H9 (cell line): ENCODE results near the gene METTL26. TPM values are rescaled to one million over a fixed set of nuclear protein-coding genes. Genes with fewer than 3 reads are reported as not detected.

Source experiments
- DNase-seq: peaks from one replicate; pipeline ENCODE4 v3.0.0-alpha.2; 2017
- H2AFZ ChIP-seq: one replicate; pipeline ENCODE4 v1.6.1; 2013; ENCODE audit warnings: mild to moderate bottlenecking, low read length, control low read depth, moderate library complexity
- H2AK5ac ChIP-seq: 2 replicates; pipeline ENCODE4 v1.6.1; 2013; ENCODE audit warnings: low read length, control low read depth, mixed read lengths; ENCODE audit not compliant: insufficient read length
- H2BK120ac ChIP-seq: one replicate; pipeline ENCODE4 v1.6.1; 2013; ENCODE audit warnings: low read depth, mild to moderate bottlenecking, low read length, control low read depth, inconsistent platforms; ENCODE audit not compliant: poor library complexity, severe bottlenecking
- H2BK12ac ChIP-seq: 2 replicates; pipeline ENCODE4 v1.6.1; 2013; ENCODE audit warnings: low read length, control low read depth, mixed read lengths, low read depth; ENCODE audit not compliant: insufficient read length
- H2BK15ac ChIP-seq: 2 replicates; pipeline ENCODE4 v1.6.1; 2013; ENCODE audit warnings: low read depth, low read length, control low read depth
- H2BK20ac ChIP-seq: one replicate; pipeline ENCODE4 v1.6.1; 2013; ENCODE audit warnings: low read depth, mild to moderate bottlenecking, low read length, control low read depth, inconsistent platforms; ENCODE audit not compliant: poor library complexity, severe bottlenecking
- H2BK5ac ChIP-seq: 2 replicates; pipeline ENCODE4 v1.6.1; 2013; ENCODE audit warnings: low read length, control low read depth, mixed read lengths; ENCODE audit not compliant: insufficient read length
- H3K14ac ChIP-seq: 2 replicates; pipeline ENCODE4 v1.6.1; 2013; ENCODE audit warnings: low read length, control low read depth; ENCODE audit not compliant: insufficient read depth
- H3K18ac ChIP-seq: 2 replicates; pipeline ENCODE4 v1.6.1; 2013; ENCODE audit warnings: low read depth, mild to moderate bottlenecking, mixed read lengths, low read length, control low read depth; ENCODE audit not compliant: insufficient read length
- H3K23ac ChIP-seq: 2 replicates; pipeline ENCODE4 v1.6.1; 2013; ENCODE audit warnings: low read length, control low read depth, mixed read lengths, low read depth; ENCODE audit not compliant: insufficient read length
- H3K23me2 ChIP-seq: 2 replicates; pipeline ENCODE4 v1.6.1; 2013; ENCODE audit warnings: low read depth, mild to moderate bottlenecking, mixed read lengths, low read length, control low read depth; ENCODE audit not compliant: insufficient read length, poor library complexity, severe bottlenecking
- H3K27ac ChIP-seq: 2 replicates; pipeline ENCODE4 v1.5.1; 2013; ENCODE audit warnings: low read length, control low read depth, mixed read lengths, low read depth; ENCODE audit not compliant: insufficient read length
- H3K27me3 ChIP-seq: 2 replicates; pipeline ENCODE4 v1.6.1; 2013; ENCODE audit warnings: low read length, control low read depth, inconsistent platforms; ENCODE audit not compliant: insufficient read depth
- H3K4ac ChIP-seq: 2 replicates; pipeline ENCODE4 v1.6.1; 2013; ENCODE audit warnings: low read depth, mild to moderate bottlenecking, control low read depth, inconsistent platforms, low read length, moderate library complexity
- H3K4me1 ChIP-seq: 2 replicates; pipeline ENCODE4 v1.6.1; 2013; ENCODE audit warnings: low read length, control low read depth, inconsistent platforms; ENCODE audit not compliant: insufficient read depth
- H3K4me2 ChIP-seq: 2 replicates; pipeline ENCODE4 v1.6.1; 2013; ENCODE audit warnings: low read length, control low read depth, mixed read lengths; ENCODE audit not compliant: insufficient read length, insufficient read depth
- H3K56ac ChIP-seq: 2 replicates; pipeline ENCODE4 v1.6.1; 2013; ENCODE audit warnings: low read depth, mild to moderate bottlenecking, mixed read lengths, low read length, control low read depth; ENCODE audit not compliant: insufficient read length
- H3K79me1 ChIP-seq: 2 replicates; pipeline ENCODE4 v1.6.1; 2013; ENCODE audit warnings: low read depth, mild to moderate bottlenecking, moderate library complexity, low read length, control low read depth, inconsistent platforms; ENCODE audit not compliant: insufficient read depth, poor library complexity, severe bottlenecking
- H3K79me2 ChIP-seq: 2 replicates; pipeline ENCODE4 v1.6.1; 2013; ENCODE audit warnings: low read length, control low read depth, inconsistent platforms; ENCODE audit not compliant: insufficient read depth
- H3K9ac ChIP-seq: 2 replicates; pipeline ENCODE4 v1.6.1; 2013; ENCODE audit warnings: low read length, control low read depth, mixed read lengths; ENCODE audit not compliant: insufficient read length; ENCODE audit errors: extremely low read depth
- H3K9me3 ChIP-seq: one replicate; pipeline ENCODE4 v1.6.1; 2013; ENCODE audit warnings: low read depth, low read length, inconsistent platforms; ENCODE audit not compliant: control insufficient read depth
- H3T11ph ChIP-seq: one replicate; pipeline ENCODE4 v1.6.1; 2013; ENCODE audit warnings: mild to moderate bottlenecking, low read length, control low read depth, inconsistent platforms
- H4K20me1 ChIP-seq: one replicate; pipeline ENCODE4 v1.6.1; 2013; ENCODE audit not compliant: control insufficient read depth, insufficient read length, insufficient read depth
- H4K5ac ChIP-seq: 2 replicates; pipeline ENCODE4 v1.6.1; 2013; ENCODE audit warnings: low read depth, mild to moderate bottlenecking, mixed read lengths, low read length, control low read depth; ENCODE audit not compliant: insufficient read length
- H4K8ac ChIP-seq: replicated peaks from 2 replicates; pipeline ENCODE4 v1.6.1; 2013; ENCODE audit warnings: low read length, control low read depth, mixed read lengths, low read depth; ENCODE audit not compliant: insufficient read length
- H4K91ac ChIP-seq: 2 replicates; pipeline ENCODE4 v1.6.1; 2013; ENCODE audit warnings: low read depth, mild to moderate bottlenecking, moderate library complexity, mixed read lengths, low read length, control low read depth; ENCODE audit not compliant: insufficient read length
- H3K27ac Mint-ChIP-seq, 3 experiments: 2 replicates in 2 of 3; 3 replicates in 1 of 3; pipeline ENCODE4 v1.8.0; 2020 to 2021; ENCODE audit warnings: mixed read lengths in 3 of 3, mild to moderate bottlenecking in 1 of 3, moderate library complexity in 1 of 3
- H3K27me3 Mint-ChIP-seq: 2 replicates; pipeline ENCODE4 v1.8.0; 2021; ENCODE audit warnings: low read depth, mild to moderate bottlenecking, moderate library complexity, mixed read lengths
- H3K36me3 Mint-ChIP-seq, 3 experiments: 2 replicates in 2 of 3; 3 replicates in 1 of 3; pipeline ENCODE4 v1.8.0; 2020 to 2021; ENCODE audit warnings: low read depth in 3 of 3, mixed read lengths in 3 of 3; ENCODE audit not compliant: insufficient read depth in 1 of 3
- H3K4me1 Mint-ChIP-seq, 2 experiments: 2 replicates each; pipeline ENCODE4 v1.8.0; 2020; ENCODE audit warnings: mixed read lengths in 2 of 2
- H3K4me3 Mint-ChIP-seq, 2 experiments: 2 replicates in 1 of 2; 3 replicates in 1 of 2; pipeline ENCODE4 v1.8.0; 2020 to 2021; ENCODE audit warnings: mild to moderate bottlenecking in 2 of 2, mixed read lengths in 2 of 2, moderate library complexity in 1 of 2
- H3K9me3 Mint-ChIP-seq, 2 experiments: 2 replicates in 1 of 2; 3 replicates in 1 of 2; pipeline ENCODE4 v1.8.0; 2020; ENCODE audit warnings: mild to moderate bottlenecking in 2 of 2, mixed read lengths in 2 of 2, moderate library complexity in 1 of 2
- WGBS: extraction: QIAGEN DNeasy Blood & Tissue Kit; methylation state at CpG from one replicate; pipeline ENCODE4 v1.1.7; 2013; ENCODE audit warnings: missing lambda C conversion rate, low lambda C conversion rate, mixed read lengths; ENCODE audit not compliant: insufficient read length; ENCODE audit errors: extremely low coverage; 5-methylcytosine and 5-hydroxymethylcytosine counted together
- total RNA-seq: library from RNA; stranded (reverse); gene quantifications from 2 replicates; pipeline ENCODE4 v1.2.1, GENCODE V29; 2021
- TF ChIP-seq, protein P1 (sequence below): fragments of 200-600 bp; sonication (generic); conservative IDR thresholded peaks from 3 replicates; pipeline ENCODE4 v1.8.0; 2021; ENCODE audit warnings: antibody characterized with exemption, mild to moderate bottlenecking

Gene METTL26
- total RNA-seq, 1 experiment from 2014 or later = 108 TPM

DNA sequence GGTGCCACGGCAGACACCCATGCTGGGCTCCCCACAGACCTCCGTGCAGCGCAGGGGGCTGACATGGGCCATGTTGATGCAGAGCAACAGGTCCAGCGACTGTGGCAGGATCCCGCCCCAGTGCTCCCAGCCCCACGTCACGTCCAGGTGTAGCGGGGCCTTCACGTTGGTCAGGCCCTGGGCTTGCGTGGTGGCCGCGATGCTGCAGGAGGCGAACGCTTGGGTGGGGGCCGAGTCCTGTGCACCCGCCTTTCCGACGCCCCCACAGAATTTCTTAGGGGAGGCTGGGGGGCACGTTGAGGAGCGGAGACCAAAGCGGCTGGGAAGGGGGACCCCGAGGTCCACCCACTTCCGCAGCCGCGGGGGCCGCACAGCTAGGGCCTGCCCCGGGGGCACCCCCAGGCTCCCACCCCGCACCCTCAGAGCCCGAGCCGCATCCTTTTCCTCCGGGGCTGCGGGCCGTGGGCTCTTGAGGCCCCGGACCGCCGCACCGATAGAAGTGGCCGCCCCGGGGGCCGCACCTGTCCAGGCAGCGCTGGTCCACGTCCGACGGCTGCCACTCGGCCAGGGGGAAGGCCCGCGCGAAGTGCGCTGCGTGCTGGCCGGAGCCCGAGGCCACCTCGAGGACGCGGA, 416 bp downstream of the METTL26 start:
- Histone ChIP-seq H3K56ac (no peak overlapping the region), H4K8ac (no peak overlapping the region), H3K4me2 (peak overlapping the region; percentile 50), H3K9ac (peak overlapping the region; percentile 63), H2BK15ac (no peak overlapping the region), H3K27ac (no peak overlapping the region), H4K91ac (no peak overlapping the region), H3K79me1 (no peaks in the 10 kb centered on the region), H2AFZ (no peak overlapping the region), H2BK20ac (no peak overlapping the region), H4K20me1 (no peaks in the 10 kb centered on the region), H3K14ac (no peak overlapping the region), H2BK5ac (no peak overlapping the region), H3K27me3 (no peaks in the 10 kb centered on the region), H3K4me1 (no peaks in the 10 kb centered on the region; the same call in 1 of the 2 replicates), H3K4ac (no peak overlapping the region), H4K5ac (no peak overlapping the region), H3K23ac (no peak overlapping the region), H3T11ph (no peak overlapping the region), H2BK120ac (no peak overlapping the region), H2AK5ac (no peak overlapping the region), H3K79me2 (peaks cover 2% of the 10 kb centered on the region; the same call in 1 of the 2 replicates), H3K23me2 (peaks cover 12% of the 10 kb centered on the region), H3K9me3 (no peaks in the 10 kb centered on the region), H3K18ac (no peak overlapping the region), H2BK12ac (no peak overlapping the region)
- Mint-ChIP-seq H3K4me1 (peaks cover 11 to 28% of the 10 kb centered on the region in 2 experiments), H3K4me3 (peak overlapping the region; percentile 82 to 96), H3K27ac (no peak overlapping the region), H3K9me3 (peaks cover 3% of the 10 kb centered on the region in 2 experiments; a peak in 2 of 5 replicates), H3K27me3 (peaks cover 2% of the 10 kb centered on the region; the same call in 1 of the 2 replicates), H3K36me3 (peaks cover 0 to 6% (median 1%) of the 10 kb centered on the region in 3 experiments; a peak in 4 of 7 replicates)
- DNase-seq = no peak
- TF ChIP-seq, protein P1, sequence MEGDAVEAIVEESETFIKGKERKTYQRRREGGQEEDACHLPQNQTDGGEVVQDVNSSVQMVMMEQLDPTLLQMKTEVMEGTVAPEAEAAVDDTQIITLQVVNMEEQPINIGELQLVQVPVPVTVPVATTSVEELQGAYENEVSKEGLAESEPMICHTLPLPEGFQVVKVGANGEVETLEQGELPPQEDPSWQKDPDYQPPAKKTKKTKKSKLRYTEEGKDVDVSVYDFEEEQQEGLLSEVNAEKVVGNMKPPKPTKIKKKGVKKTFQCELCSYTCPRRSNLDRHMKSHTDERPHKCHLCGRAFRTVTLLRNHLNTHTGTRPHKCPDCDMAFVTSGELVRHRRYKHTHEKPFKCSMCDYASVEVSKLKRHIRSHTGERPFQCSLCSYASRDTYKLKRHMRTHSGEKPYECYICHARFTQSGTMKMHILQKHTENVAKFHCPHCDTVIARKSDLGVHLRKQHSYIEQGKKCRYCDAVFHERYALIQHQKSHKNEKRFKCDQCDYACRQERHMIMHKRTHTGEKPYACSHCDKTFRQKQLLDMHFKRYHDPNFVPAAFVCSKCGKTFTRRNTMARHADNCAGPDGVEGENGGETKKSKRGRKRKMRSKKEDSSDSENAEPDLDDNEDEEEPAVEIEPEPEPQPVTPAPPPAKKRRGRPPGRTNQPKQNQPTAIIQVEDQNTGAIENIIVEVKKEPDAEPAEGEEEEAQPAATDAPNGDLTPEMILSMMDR = no peak
- no CpG with 5 or more reads among the region's 55 CpGs for WGBS
